WERI-Rb-1 (cell line): ENCODE results near the gene LRFN2.
A peak's percentile ranks its signal among the peaks of the same experiment; 100 is the strongest.

Source experiments
- DNase-seq: peaks from one replicate; pipeline ENCODE4 v3.0.0-alpha.2; 2020
- H3K27ac ChIP-seq: fragments of 250-450 bp; sonication (Bioruptor Pico); 2 replicates; pipeline ENCODE4 v1.5.1; 2020; ENCODE audit warnings: mild to moderate bottlenecking, moderate library complexity
- H3K27me3 ChIP-seq: fragments of 250-450 bp; sonication (Bioruptor Pico); 2 replicates; pipeline ENCODE4 v1.5.1; 2021; ENCODE audit warnings: mild to moderate bottlenecking, low read depth, moderate library complexity; ENCODE audit not compliant: insufficient read depth, severe bottlenecking
- H3K36me3 ChIP-seq: fragments of 250-450 bp; sonication (Bioruptor Pico); 2 replicates; pipeline ENCODE4 v1.5.1; 2020; ENCODE audit warnings: mild to moderate bottlenecking, moderate library complexity
- H3K4me3 ChIP-seq: 2 replicates; pipeline ENCODE4 v1.5.1; 2011; ENCODE audit warnings: low read depth, mild to moderate bottlenecking, control low read depth, low read length
- H3K9me3 ChIP-seq: fragments of 250-450 bp; sonication (Bioruptor Pico); 2 replicates; pipeline ENCODE4 v1.5.1; 2021; ENCODE audit warnings: mild to moderate bottlenecking, moderate library complexity; ENCODE audit not compliant: severe bottlenecking
- TF ChIP-seq, protein P1 (sequence below): IDR thresholded peaks from 2 replicates; pipeline ENCODE4 v1.5.1; 2011; ENCODE audit warnings: low read depth, mild to moderate bottlenecking, control low read depth, inconsistent platforms, low read length

The LRFN2 gene

DNA sequence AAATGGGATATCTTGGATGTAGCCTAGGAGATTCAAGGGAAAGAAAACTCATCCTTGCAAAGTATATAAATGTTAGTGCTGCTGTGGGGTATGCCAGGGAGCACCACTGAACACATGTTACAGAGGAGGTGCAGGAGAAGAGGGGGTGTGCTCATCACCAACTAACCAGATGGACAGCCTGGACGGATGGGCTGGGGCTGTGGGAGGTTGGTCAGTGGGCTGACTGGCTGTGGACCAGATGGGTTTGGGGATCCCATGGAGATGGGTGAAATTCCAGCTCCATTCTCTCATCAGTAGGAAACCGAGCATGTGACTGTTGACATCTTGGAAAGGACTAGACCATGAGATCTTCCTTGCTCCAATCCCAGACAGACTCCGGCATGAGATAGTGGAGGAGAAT, 201.0 kb downstream of the LRFN2 start:
- DNase-seq = peak; percentile 5
- TF ChIP-seq, protein P1, sequence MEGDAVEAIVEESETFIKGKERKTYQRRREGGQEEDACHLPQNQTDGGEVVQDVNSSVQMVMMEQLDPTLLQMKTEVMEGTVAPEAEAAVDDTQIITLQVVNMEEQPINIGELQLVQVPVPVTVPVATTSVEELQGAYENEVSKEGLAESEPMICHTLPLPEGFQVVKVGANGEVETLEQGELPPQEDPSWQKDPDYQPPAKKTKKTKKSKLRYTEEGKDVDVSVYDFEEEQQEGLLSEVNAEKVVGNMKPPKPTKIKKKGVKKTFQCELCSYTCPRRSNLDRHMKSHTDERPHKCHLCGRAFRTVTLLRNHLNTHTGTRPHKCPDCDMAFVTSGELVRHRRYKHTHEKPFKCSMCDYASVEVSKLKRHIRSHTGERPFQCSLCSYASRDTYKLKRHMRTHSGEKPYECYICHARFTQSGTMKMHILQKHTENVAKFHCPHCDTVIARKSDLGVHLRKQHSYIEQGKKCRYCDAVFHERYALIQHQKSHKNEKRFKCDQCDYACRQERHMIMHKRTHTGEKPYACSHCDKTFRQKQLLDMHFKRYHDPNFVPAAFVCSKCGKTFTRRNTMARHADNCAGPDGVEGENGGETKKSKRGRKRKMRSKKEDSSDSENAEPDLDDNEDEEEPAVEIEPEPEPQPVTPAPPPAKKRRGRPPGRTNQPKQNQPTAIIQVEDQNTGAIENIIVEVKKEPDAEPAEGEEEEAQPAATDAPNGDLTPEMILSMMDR = no peak
- no peaks in the 10 kb centered on the region for H3K36me3 ChIP-seq
- no peaks in the 10 kb centered on the region for H3K9me3 ChIP-seq
- no peaks in the 10 kb centered on the region for H3K27me3 ChIP-seq
- H3K4me3 ChIP-seq = no peak overlapping the region
- no peak overlapping the region for H3K27ac ChIP-seq

DNA sequence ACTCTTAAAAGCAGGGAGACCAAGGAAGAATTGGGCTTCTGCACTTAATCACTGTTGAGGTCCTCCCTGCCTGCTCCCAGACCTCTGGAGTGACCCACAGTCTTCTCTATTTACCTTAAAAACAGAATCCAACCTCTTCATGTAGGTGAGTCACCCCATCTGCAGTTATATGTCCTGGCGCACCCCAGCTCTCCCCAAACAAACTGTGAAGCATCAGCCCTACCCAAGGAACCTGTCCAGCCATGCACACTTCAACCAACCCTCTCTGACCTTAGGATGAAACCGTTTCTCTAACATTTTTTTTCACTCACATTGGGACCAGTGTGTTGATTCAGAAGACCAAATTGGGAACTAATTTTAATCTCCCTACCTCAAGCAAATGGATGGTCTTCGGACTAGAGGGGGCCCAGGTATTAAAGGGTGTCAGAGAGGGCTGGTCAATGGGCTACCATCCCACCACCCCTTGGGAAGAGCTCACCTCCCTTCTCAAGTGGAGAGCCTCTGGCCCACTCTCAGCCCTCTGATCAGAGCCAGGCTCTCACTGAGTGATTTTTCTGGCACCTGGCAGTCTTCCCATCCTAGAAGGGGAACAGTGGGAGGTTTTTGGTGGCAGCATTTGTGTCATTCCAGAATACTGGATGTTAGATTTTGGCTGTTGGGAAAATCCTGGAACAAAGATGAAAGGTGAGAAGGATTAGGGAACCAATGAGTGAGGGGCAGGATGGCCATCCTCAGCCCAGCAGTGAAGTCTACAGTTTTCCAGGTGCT, 203.6 kb downstream of the LRFN2 start:
- peak; percentile 4 for DNase-seq
- no peak overlapping the region for H3K4me3 ChIP-seq
- H3K9me3 ChIP-seq = no peaks in the 10 kb centered on the region
- no peaks in the 10 kb centered on the region for H3K27me3 ChIP-seq
- no peak overlapping the region for H3K27ac ChIP-seq
- H3K36me3 ChIP-seq = no peaks in the 10 kb centered on the region
- TF ChIP-seq, protein P1 = no peak

- Histone ChIP-seq H3K9me3 (no peaks in the 10 kb centered on the region), H3K27me3 (no peaks in the 10 kb centered on the region), H3K27ac (no peak overlapping the region), H3K4me3 (no peak overlapping the region), H3K36me3 (no peaks in the 10 kb centered on the region)
- TF ChIP-seq, protein P1 = no peak
- no peak for DNase-seq
Measured at GRCh38 chr6:40380271-40380670, 206.9 kb downstream of the LRFN2 start.

GRCh38 chr6:40379811-40380210, 207.4 kb downstream of the LRFN2 start:
- H3K9me3 ChIP-seq = no peaks in the 10 kb centered on the region
- H3K4me3 ChIP-seq = no peak overlapping the region
- no peak for DNase-seq
- H3K27me3 ChIP-seq = no peaks in the 10 kb centered on the region
- H3K36me3 ChIP-seq = no peaks in the 10 kb centered on the region
- H3K27ac ChIP-seq = no peak overlapping the region
- TF ChIP-seq, protein P1 = no peak

DNA sequence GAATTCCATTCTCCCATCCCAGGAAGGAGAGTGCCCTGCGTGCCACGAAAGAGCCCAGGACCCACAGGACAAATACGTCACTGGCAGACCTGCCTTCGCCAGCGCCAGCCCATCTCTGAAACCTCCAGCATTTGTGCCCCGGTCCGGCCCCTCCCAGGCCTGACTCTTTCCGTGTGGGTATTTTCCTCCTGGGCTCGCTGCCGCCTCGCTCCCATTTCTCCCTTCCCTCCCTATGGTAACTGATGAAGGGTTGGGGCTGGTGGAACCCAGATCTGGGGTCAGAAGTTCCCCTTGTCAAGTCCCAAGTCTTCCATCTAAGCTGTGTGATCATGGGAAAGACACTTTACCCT, 208.5 kb downstream of the LRFN2 start:
- no peak for DNase-seq
- H3K27me3 ChIP-seq = no peaks in the 10 kb centered on the region
- TF ChIP-seq, protein P1 = no peak
- no peak overlapping the region for H3K27ac ChIP-seq
- no peaks in the 10 kb centered on the region for H3K9me3 ChIP-seq
- no peaks in the 10 kb centered on the region for H3K36me3 ChIP-seq
- H3K4me3 ChIP-seq = no peak overlapping the region

DNA sequence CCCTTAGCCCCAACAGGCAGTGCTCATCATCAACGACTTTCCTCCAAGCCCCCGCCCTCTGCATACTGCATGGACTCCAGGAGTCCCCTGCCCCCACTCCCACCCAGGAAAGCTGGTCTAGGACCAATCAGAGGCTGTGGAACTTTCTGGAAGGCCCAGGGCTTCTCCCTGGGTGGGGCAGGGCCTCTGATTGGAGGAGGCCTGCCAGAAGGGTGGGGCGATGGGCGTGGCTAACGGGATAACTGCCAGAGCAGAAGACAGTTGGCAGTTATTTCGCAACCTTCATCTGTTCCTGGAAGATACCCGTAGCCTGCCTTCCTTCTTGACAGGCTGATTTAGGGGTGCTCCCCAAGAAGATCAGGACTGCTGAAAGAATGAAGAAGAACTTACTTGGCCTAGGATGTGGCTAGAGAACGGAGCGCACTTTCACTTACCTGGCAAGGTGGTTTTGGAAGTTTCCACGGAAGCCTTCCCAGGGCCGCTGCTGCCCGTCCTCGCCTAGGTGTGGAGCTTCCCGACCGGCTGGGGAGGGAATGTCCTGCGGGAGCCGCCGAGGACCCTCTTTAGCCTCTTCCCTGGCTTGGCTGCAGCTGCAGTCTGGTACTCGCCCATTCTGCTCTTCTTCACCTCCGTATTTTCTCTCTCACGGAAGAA, 209.0 kb downstream of the LRFN2 start:
- Histone ChIP-seq H3K27ac (no peak overlapping the region), H3K36me3 (no peaks in the 10 kb centered on the region), H3K9me3 (no peaks in the 10 kb centered on the region), H3K4me3 (no peak overlapping the region), H3K27me3 (no peaks in the 10 kb centered on the region)
- TF ChIP-seq, protein P1 = no peak
- DNase-seq = no peak
